ENCODE results near the gene PPA2. TPM values are rescaled to one million over a fixed set of nuclear protein-coding genes. Genes with fewer than 3 reads are reported as not detected.
A peak's percentile ranks its signal among the peaks of the same experiment; 100 is the strongest.

Gene PPA2
- total RNA-seq, 1 experiment from 2014 or later, result 74.5 TPM

- no peaks in the 10 kb centered on the region for H3F3A ChIP-seq (ENCODE audit: insufficient read depth, low read depth)
- no peaks in the 10 kb centered on the region for H3K27me3 ChIP-seq (ENCODE audit: insufficient read depth, low read depth)
- POLR2A ChIA-PET (ENCODE audit: unreplicated experiment), result no interaction called here
- H3K9me3 ChIP-seq (ENCODE audit: insufficient read depth, low read depth), result no peaks in the 10 kb centered on the region
- H3K36me3 ChIP-seq (ENCODE audit: low read depth), result no peaks in the 10 kb centered on the region
- CTCF ChIA-PET, result no interaction called here
- H4K20me1 ChIP-seq (ENCODE audit: insufficient read depth), result no peaks in the 10 kb centered on the region
- H3K4me3 ChIP-seq, result no peak overlapping the region
- no peaks in the 10 kb centered on the region for H3K79me2 ChIP-seq (ENCODE audit: low read depth)
- no peak overlapping the region for H3K4me2 ChIP-seq
- DNase-seq, result no peak
- H3K27ac ChIP-seq, result no peak overlapping the region
- intact Hi-C loops (cut with micrococcal nuclease; ENCODE audit: unreplicated experiment), result no loop called here
- no peak overlapping the region for H2AFZ ChIP-seq
- H3K9me2 ChIP-seq (ENCODE audit: insufficient read depth), result no peaks in the 10 kb centered on the region
- BruUV-seq (replicated peaks), result no TSS peak
- no peaks in the 10 kb centered on the region for H3K4me1 ChIP-seq (replicated peaks; ENCODE audit: insufficient read depth)
- TF ChIP-seq, protein P1, sequence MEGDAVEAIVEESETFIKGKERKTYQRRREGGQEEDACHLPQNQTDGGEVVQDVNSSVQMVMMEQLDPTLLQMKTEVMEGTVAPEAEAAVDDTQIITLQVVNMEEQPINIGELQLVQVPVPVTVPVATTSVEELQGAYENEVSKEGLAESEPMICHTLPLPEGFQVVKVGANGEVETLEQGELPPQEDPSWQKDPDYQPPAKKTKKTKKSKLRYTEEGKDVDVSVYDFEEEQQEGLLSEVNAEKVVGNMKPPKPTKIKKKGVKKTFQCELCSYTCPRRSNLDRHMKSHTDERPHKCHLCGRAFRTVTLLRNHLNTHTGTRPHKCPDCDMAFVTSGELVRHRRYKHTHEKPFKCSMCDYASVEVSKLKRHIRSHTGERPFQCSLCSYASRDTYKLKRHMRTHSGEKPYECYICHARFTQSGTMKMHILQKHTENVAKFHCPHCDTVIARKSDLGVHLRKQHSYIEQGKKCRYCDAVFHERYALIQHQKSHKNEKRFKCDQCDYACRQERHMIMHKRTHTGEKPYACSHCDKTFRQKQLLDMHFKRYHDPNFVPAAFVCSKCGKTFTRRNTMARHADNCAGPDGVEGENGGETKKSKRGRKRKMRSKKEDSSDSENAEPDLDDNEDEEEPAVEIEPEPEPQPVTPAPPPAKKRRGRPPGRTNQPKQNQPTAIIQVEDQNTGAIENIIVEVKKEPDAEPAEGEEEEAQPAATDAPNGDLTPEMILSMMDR (conservative IDR thresholded peaks at IDR 0.05), result no peak
- TF ChIP-seq EZH2 (IDR thresholded peaks at IDR 0.05; ENCODE audit: low read depth), result no peak
Observed at GRCh38 chr4:105495667-105496066, 21.8 kb upstream of the PPA2 start.

- no peaks in the 10 kb centered on the region for H3F3A ChIP-seq (ENCODE audit: insufficient read depth, low read depth)
- H4K20me1 ChIP-seq (ENCODE audit: insufficient read depth), result no peaks in the 10 kb centered on the region
- no peak for DNase-seq
- no peaks in the 10 kb centered on the region for H3K9me3 ChIP-seq (ENCODE audit: insufficient read depth, low read depth)
- H3K27me3 ChIP-seq (ENCODE audit: insufficient read depth, low read depth), result no peaks in the 10 kb centered on the region
- POLR2A ChIA-PET (ENCODE audit: unreplicated experiment), result no interaction called here
- intact Hi-C loops (cut with micrococcal nuclease; ENCODE audit: unreplicated experiment), result no loop called here
- CTCF ChIA-PET, result no interaction called here
- TF ChIP-seq EZH2 (IDR thresholded peaks at IDR 0.05; ENCODE audit: low read depth), result no peak
- no peaks in the 10 kb centered on the region for H3K9me2 ChIP-seq (ENCODE audit: insufficient read depth)
- H2AFZ ChIP-seq, result no peak overlapping the region
- no peaks in the 10 kb centered on the region for H3K4me1 ChIP-seq (replicated peaks; ENCODE audit: insufficient read depth)
- H3K27ac ChIP-seq, result no peak overlapping the region
- H3K4me2 ChIP-seq, result no peak overlapping the region
- BruUV-seq (replicated peaks), result no TSS peak
- H3K79me2 ChIP-seq (ENCODE audit: low read depth), result no peaks in the 10 kb centered on the region
- H3K4me3 ChIP-seq, result no peak overlapping the region
- no peaks in the 10 kb centered on the region for H3K36me3 ChIP-seq (ENCODE audit: low read depth)
Observed at GRCh38 chr4:105490523-105490922, 16.7 kb upstream of the PPA2 start.

DNA sequence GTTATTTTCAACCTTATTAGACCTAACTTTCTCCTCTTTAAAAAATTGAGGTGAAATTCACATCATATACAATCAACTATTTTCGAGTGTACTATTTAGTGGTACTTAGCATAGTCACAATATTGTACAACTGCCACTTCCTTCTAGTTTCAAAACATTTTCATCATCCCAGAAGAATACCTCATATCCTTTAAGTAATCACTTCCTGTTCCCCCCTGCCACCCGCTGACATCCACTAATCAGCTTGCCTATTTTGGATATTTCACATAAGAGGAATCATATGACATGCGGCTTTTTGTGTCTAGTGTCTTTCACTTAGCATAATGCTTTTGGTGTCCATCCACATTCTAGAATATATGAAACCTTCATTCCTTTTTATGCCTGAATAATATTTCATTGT, 10.0 kb upstream of the PPA2 start:
- no TSS peak for BruUV-seq (replicated peaks)
- Histone ChIP-seq H2AFZ (no peak overlapping the region), H3K36me3 (ENCODE audit: low read depth) (no peaks in the 10 kb centered on the region), H3K9me3 (ENCODE audit: insufficient read depth, low read depth) (no peaks in the 10 kb centered on the region), H3K4me1 (replicated peaks; ENCODE audit: insufficient read depth) (no peaks in the 10 kb centered on the region), H3K4me2 (no peak overlapping the region), H3K9me2 (ENCODE audit: insufficient read depth) (no peaks in the 10 kb centered on the region), H3K27ac (no peak overlapping the region), H3F3A (ENCODE audit: insufficient read depth, low read depth) (no peaks in the 10 kb centered on the region), H3K4me3 (no peak overlapping the region), H3K27me3 (ENCODE audit: insufficient read depth, low read depth) (no peaks in the 10 kb centered on the region), H4K20me1 (ENCODE audit: insufficient read depth) (no peaks in the 10 kb centered on the region), H3K79me2 (ENCODE audit: low read depth) (no peaks in the 10 kb centered on the region)
- intact Hi-C loops (cut with micrococcal nuclease; ENCODE audit: unreplicated experiment), result no loop called here
- CTCF ChIA-PET, result no interaction called here
- DNase-seq, result no peak
- TF ChIP-seq EZH2 (IDR thresholded peaks at IDR 0.05; ENCODE audit: low read depth), result no peak
- TF ChIP-seq, protein P1 (conservative IDR thresholded peaks at IDR 0.05), result no peak
- POLR2A ChIA-PET (ENCODE audit: unreplicated experiment), result no interaction called here

- peak overlapping the region; percentile 81 for H3K4me3 ChIP-seq
- H3K9me2 ChIP-seq (ENCODE audit: insufficient read depth), result no peaks in the 10 kb centered on the region
- H3K9me3 ChIP-seq (ENCODE audit: insufficient read depth, low read depth), result no peaks in the 10 kb centered on the region
- H3F3A ChIP-seq (ENCODE audit: insufficient read depth, low read depth), result 0 out of 2 replicates have a peak, but pooled peaks cover 3% of the 10 kb centered on the region
- H4K20me1 ChIP-seq (ENCODE audit: insufficient read depth), result peaks cover 14% of the 10 kb centered on the region
- H3K36me3 ChIP-seq (ENCODE audit: low read depth), result peaks cover 10% of the 10 kb centered on the region; the same call in 1 of the 2 replicates
- H3K27ac ChIP-seq, result peak overlapping the region; percentile 84
- DNase-seq, result peak in 1 of 2 experiments; percentile 80
- POLR2A ChIA-PET (ENCODE audit: unreplicated experiment), result interaction anchor here (0.6 to 0.8 kb wide), 3 partner anchors 47 to 460 kb away, joined by 3 to 6 read pairs (median 4); no protein-coding TSS in a partner anchor
- H3K27me3 ChIP-seq (ENCODE audit: insufficient read depth, low read depth), result no peaks in the 10 kb centered on the region
- H3K79me2 ChIP-seq (ENCODE audit: low read depth), result peaks cover 41% of the 10 kb centered on the region
- intact Hi-C loops (cut with micrococcal nuclease; ENCODE audit: unreplicated experiment), result loop anchor here (5.0 kb wide), 4 partner anchors 327 to 1477 kb away; partner anchors contain the start of gene TET2
- BruUV-seq (replicated peaks), result no TSS peak
- peaks cover 16% of the 10 kb centered on the region for H3K4me1 ChIP-seq (replicated peaks; ENCODE audit: insufficient read depth)
- TF ChIP-seq, protein P1 (conservative IDR thresholded peaks at IDR 0.05), result peak; percentile 69
- TF ChIP-seq EZH2 (IDR thresholded peaks at IDR 0.05; ENCODE audit: low read depth), result no peak
- peak overlapping the region; percentile 90 for H3K4me2 ChIP-seq
- CTCF ChIA-PET, result interaction anchor here (0.6 to 1.6 kb wide), 3 partner anchors 13 to 236 kb away, joined by 3 to 8 read pairs (median 7); no protein-coding TSS in a partner anchor
- peak overlapping the region; percentile 93; the same call in 1 of the 2 replicates for H2AFZ ChIP-seq
Observed at GRCh38 chr4:105474099-105474518, 247 bp upstream of the PPA2 start.
